H9 (cell line): Measurements from ENCODE around the gene AFF2. TPM values are rescaled to one million over a fixed set of nuclear protein-coding genes. Genes with fewer than 3 reads are reported as not detected.

Experiments
- DNase-seq: peaks from one replicate; pipeline ENCODE4 v3.0.0-alpha.2; 2017
- H2AFZ ChIP-seq: one replicate; pipeline ENCODE4 v1.6.1; 2013; ENCODE audit warnings: mild to moderate bottlenecking, low read length, control low read depth, moderate library complexity
- H2AK5ac ChIP-seq: 2 replicates; pipeline ENCODE4 v1.6.1; 2013; ENCODE audit warnings: low read length, control low read depth, mixed read lengths; ENCODE audit not compliant: insufficient read length
- H2BK120ac ChIP-seq: one replicate; pipeline ENCODE4 v1.6.1; 2013; ENCODE audit warnings: low read depth, mild to moderate bottlenecking, low read length, control low read depth, inconsistent platforms; ENCODE audit not compliant: poor library complexity, severe bottlenecking
- H2BK12ac ChIP-seq: 2 replicates; pipeline ENCODE4 v1.6.1; 2013; ENCODE audit warnings: low read length, control low read depth, mixed read lengths, low read depth; ENCODE audit not compliant: insufficient read length
- H2BK15ac ChIP-seq: 2 replicates; pipeline ENCODE4 v1.6.1; 2013; ENCODE audit warnings: low read depth, low read length, control low read depth
- H2BK20ac ChIP-seq: one replicate; pipeline ENCODE4 v1.6.1; 2013; ENCODE audit warnings: low read depth, mild to moderate bottlenecking, low read length, control low read depth, inconsistent platforms; ENCODE audit not compliant: poor library complexity, severe bottlenecking
- H2BK5ac ChIP-seq: 2 replicates; pipeline ENCODE4 v1.6.1; 2013; ENCODE audit warnings: low read length, control low read depth, mixed read lengths; ENCODE audit not compliant: insufficient read length
- H3K14ac ChIP-seq: 2 replicates; pipeline ENCODE4 v1.6.1; 2013; ENCODE audit warnings: low read length, control low read depth; ENCODE audit not compliant: insufficient read depth
- H3K18ac ChIP-seq: 2 replicates; pipeline ENCODE4 v1.6.1; 2013; ENCODE audit warnings: low read depth, mild to moderate bottlenecking, mixed read lengths, low read length, control low read depth; ENCODE audit not compliant: insufficient read length
- H3K23ac ChIP-seq: 2 replicates; pipeline ENCODE4 v1.6.1; 2013; ENCODE audit warnings: low read length, control low read depth, mixed read lengths, low read depth; ENCODE audit not compliant: insufficient read length
- H3K23me2 ChIP-seq: 2 replicates; pipeline ENCODE4 v1.6.1; 2013; ENCODE audit warnings: low read depth, mild to moderate bottlenecking, mixed read lengths, low read length, control low read depth; ENCODE audit not compliant: insufficient read length, poor library complexity, severe bottlenecking
- H3K27ac ChIP-seq: 2 replicates; pipeline ENCODE4 v1.5.1; 2013; ENCODE audit warnings: low read length, control low read depth, mixed read lengths, low read depth; ENCODE audit not compliant: insufficient read length
- H3K27me3 ChIP-seq: 2 replicates; pipeline ENCODE4 v1.6.1; 2013; ENCODE audit warnings: low read length, control low read depth, inconsistent platforms; ENCODE audit not compliant: insufficient read depth
- H3K4ac ChIP-seq: 2 replicates; pipeline ENCODE4 v1.6.1; 2013; ENCODE audit warnings: low read depth, mild to moderate bottlenecking, control low read depth, inconsistent platforms, low read length, moderate library complexity
- H3K4me1 ChIP-seq: 2 replicates; pipeline ENCODE4 v1.6.1; 2013; ENCODE audit warnings: low read length, control low read depth, inconsistent platforms; ENCODE audit not compliant: insufficient read depth
- H3K4me2 ChIP-seq: 2 replicates; pipeline ENCODE4 v1.6.1; 2013; ENCODE audit warnings: low read length, control low read depth, mixed read lengths; ENCODE audit not compliant: insufficient read length, insufficient read depth
- H3K56ac ChIP-seq: 2 replicates; pipeline ENCODE4 v1.6.1; 2013; ENCODE audit warnings: low read depth, mild to moderate bottlenecking, mixed read lengths, low read length, control low read depth; ENCODE audit not compliant: insufficient read length
- H3K79me1 ChIP-seq: 2 replicates; pipeline ENCODE4 v1.6.1; 2013; ENCODE audit warnings: low read depth, mild to moderate bottlenecking, moderate library complexity, low read length, control low read depth, inconsistent platforms; ENCODE audit not compliant: insufficient read depth, poor library complexity, severe bottlenecking
- H3K79me2 ChIP-seq: 2 replicates; pipeline ENCODE4 v1.6.1; 2013; ENCODE audit warnings: low read length, control low read depth, inconsistent platforms; ENCODE audit not compliant: insufficient read depth
- H3K9ac ChIP-seq: 2 replicates; pipeline ENCODE4 v1.6.1; 2013; ENCODE audit warnings: low read length, control low read depth, mixed read lengths; ENCODE audit not compliant: insufficient read length; ENCODE audit errors: extremely low read depth
- H3K9me3 ChIP-seq: one replicate; pipeline ENCODE4 v1.6.1; 2013; ENCODE audit warnings: low read depth, low read length, inconsistent platforms; ENCODE audit not compliant: control insufficient read depth
- H3T11ph ChIP-seq: one replicate; pipeline ENCODE4 v1.6.1; 2013; ENCODE audit warnings: mild to moderate bottlenecking, low read length, control low read depth, inconsistent platforms
- H4K20me1 ChIP-seq: one replicate; pipeline ENCODE4 v1.6.1; 2013; ENCODE audit not compliant: control insufficient read depth, insufficient read length, insufficient read depth
- H4K5ac ChIP-seq: 2 replicates; pipeline ENCODE4 v1.6.1; 2013; ENCODE audit warnings: low read depth, mild to moderate bottlenecking, mixed read lengths, low read length, control low read depth; ENCODE audit not compliant: insufficient read length
- H4K8ac ChIP-seq: replicated peaks from 2 replicates; pipeline ENCODE4 v1.6.1; 2013; ENCODE audit warnings: low read length, control low read depth, mixed read lengths, low read depth; ENCODE audit not compliant: insufficient read length
- H4K91ac ChIP-seq: 2 replicates; pipeline ENCODE4 v1.6.1; 2013; ENCODE audit warnings: low read depth, mild to moderate bottlenecking, moderate library complexity, mixed read lengths, low read length, control low read depth; ENCODE audit not compliant: insufficient read length
- H3K27ac Mint-ChIP-seq, 3 experiments: 2 replicates in 2 of 3; 3 replicates in 1 of 3; pipeline ENCODE4 v1.8.0; 2020 to 2021; ENCODE audit warnings: mixed read lengths in 3 of 3, mild to moderate bottlenecking in 1 of 3, moderate library complexity in 1 of 3
- H3K27me3 Mint-ChIP-seq: 2 replicates; pipeline ENCODE4 v1.8.0; 2021; ENCODE audit warnings: low read depth, mild to moderate bottlenecking, moderate library complexity, mixed read lengths
- H3K36me3 Mint-ChIP-seq, 3 experiments: 2 replicates in 2 of 3; 3 replicates in 1 of 3; pipeline ENCODE4 v1.8.0; 2020 to 2021; ENCODE audit warnings: low read depth in 3 of 3, mixed read lengths in 3 of 3; ENCODE audit not compliant: insufficient read depth in 1 of 3
- H3K4me1 Mint-ChIP-seq, 2 experiments: 2 replicates each; pipeline ENCODE4 v1.8.0; 2020; ENCODE audit warnings: mixed read lengths in 2 of 2
- H3K4me3 Mint-ChIP-seq, 2 experiments: 2 replicates in 1 of 2; 3 replicates in 1 of 2; pipeline ENCODE4 v1.8.0; 2020 to 2021; ENCODE audit warnings: mild to moderate bottlenecking in 2 of 2, mixed read lengths in 2 of 2, moderate library complexity in 1 of 2
- H3K9me3 Mint-ChIP-seq, 2 experiments: 2 replicates in 1 of 2; 3 replicates in 1 of 2; pipeline ENCODE4 v1.8.0; 2020; ENCODE audit warnings: mild to moderate bottlenecking in 2 of 2, mixed read lengths in 2 of 2, moderate library complexity in 1 of 2
- total RNA-seq: library from RNA; stranded (reverse); gene quantifications from 2 replicates; pipeline ENCODE4 v1.2.1, GENCODE V29; 2021
- TF ChIP-seq, protein P1 (sequence below): fragments of 200-600 bp; sonication (generic); conservative IDR thresholded peaks from 3 replicates; pipeline ENCODE4 v1.8.0; 2021; ENCODE audit warnings: antibody characterized with exemption, mild to moderate bottlenecking

Gene AFF2
- total RNA-seq, 1 experiment from 2014 or later = 14.6 TPM

DNA sequence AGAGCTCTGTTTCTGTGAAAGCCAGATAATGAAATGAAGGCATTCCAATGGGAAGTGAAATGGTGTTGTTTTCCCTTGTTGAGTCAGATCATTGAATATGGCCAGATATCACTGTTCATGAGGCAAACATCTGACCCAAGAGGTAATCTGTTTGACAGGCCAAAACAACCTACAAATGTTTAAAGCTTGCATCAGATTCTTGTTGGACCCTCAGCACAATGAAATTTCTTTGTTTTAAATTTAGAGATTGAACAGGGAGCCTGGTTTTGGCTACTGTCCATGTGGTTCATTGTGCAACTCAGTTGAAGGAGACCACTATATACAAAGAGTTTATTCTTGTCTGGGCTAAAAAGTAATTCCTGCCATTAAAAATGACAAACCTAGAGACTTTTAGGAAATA, 159.1 kb downstream of the AFF2 start:
- Histone ChIP-seq H2AFZ (no peak overlapping the region), H4K8ac (no peak overlapping the region)

More for the DNA sequence above, 159.1 kb downstream of the AFF2 start:
- H2BK120ac ChIP-seq = no peak overlapping the region
- no peak overlapping the region for H3T11ph ChIP-seq
- H2BK5ac ChIP-seq = no peak overlapping the region
- no peak overlapping the region for H3K56ac ChIP-seq
- Mint-ChIP-seq H3K27ac (no peak overlapping the region), H3K36me3 (peaks cover 0 to 13% (median 2%) of the 10 kb centered on the region in 3 experiments; a peak in 5 of 7 replicates), H3K4me1 (no peaks in the 10 kb centered on the region), H3K27me3 (no peaks in the 10 kb centered on the region), H3K4me3 (no peak overlapping the region), H3K9me3 (peaks cover 45 to 65% of the 10 kb centered on the region in 2 experiments)
- H3K23ac ChIP-seq = no peak overlapping the region
- no peak overlapping the region for H4K91ac ChIP-seq
- no peak for DNase-seq
- H2AK5ac ChIP-seq = no peak overlapping the region
- no peak overlapping the region for H3K14ac ChIP-seq
- no peaks in the 10 kb centered on the region for H4K20me1 ChIP-seq
- H3K79me2 ChIP-seq = no peaks in the 10 kb centered on the region
- no peak overlapping the region for H3K9ac ChIP-seq
- no peak overlapping the region for H3K18ac ChIP-seq
- H3K4me2 ChIP-seq = no peak overlapping the region
- TF ChIP-seq, protein P1, sequence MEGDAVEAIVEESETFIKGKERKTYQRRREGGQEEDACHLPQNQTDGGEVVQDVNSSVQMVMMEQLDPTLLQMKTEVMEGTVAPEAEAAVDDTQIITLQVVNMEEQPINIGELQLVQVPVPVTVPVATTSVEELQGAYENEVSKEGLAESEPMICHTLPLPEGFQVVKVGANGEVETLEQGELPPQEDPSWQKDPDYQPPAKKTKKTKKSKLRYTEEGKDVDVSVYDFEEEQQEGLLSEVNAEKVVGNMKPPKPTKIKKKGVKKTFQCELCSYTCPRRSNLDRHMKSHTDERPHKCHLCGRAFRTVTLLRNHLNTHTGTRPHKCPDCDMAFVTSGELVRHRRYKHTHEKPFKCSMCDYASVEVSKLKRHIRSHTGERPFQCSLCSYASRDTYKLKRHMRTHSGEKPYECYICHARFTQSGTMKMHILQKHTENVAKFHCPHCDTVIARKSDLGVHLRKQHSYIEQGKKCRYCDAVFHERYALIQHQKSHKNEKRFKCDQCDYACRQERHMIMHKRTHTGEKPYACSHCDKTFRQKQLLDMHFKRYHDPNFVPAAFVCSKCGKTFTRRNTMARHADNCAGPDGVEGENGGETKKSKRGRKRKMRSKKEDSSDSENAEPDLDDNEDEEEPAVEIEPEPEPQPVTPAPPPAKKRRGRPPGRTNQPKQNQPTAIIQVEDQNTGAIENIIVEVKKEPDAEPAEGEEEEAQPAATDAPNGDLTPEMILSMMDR = no peak
- H2BK15ac ChIP-seq = no peak overlapping the region
- H2BK20ac ChIP-seq = no peak overlapping the region
- H3K4me1 ChIP-seq = no peaks in the 10 kb centered on the region
- no peaks in the 10 kb centered on the region for H3K79me1 ChIP-seq
- no peak overlapping the region for H4K5ac ChIP-seq
- no peak overlapping the region for H3K27ac ChIP-seq
- H3K4ac ChIP-seq = no peak overlapping the region
- no peaks in the 10 kb centered on the region for H3K27me3 ChIP-seq
- H2BK12ac ChIP-seq = no peak overlapping the region
- H3K23me2 ChIP-seq = no peaks in the 10 kb centered on the region
- H3K9me3 ChIP-seq = peaks cover 32% of the 10 kb centered on the region
